H1 (cell line): Measurements from ENCODE around the gene HLF. TPM values are rescaled to one million over a fixed set of nuclear protein-coding genes. Genes with fewer than 3 reads are reported as not detected.

ENCODE experiments used
- ATF2 ChIP-seq: IDR thresholded peaks from 2 replicates; pipeline ENCODE4 v1.6.1; 2012; ENCODE audit warnings: low read length, inconsistent platforms
- JUND ChIP-seq: IDR thresholded peaks from 2 replicates; pipeline ENCODE4 v1.6.1; 2011; ENCODE audit warnings: mild to moderate bottlenecking, improper control_type of control experiment, low read length
- PHF8 ChIP-seq: fragments of 200-600 bp; sonication (generic); conservative IDR thresholded peaks from 2 replicates; pipeline ENCODE4 v1.7.1; 2012; ENCODE audit warnings: low read depth, mild to moderate bottlenecking, inconsistent platforms, low read length, moderate library complexity
- POLR2AphosphoS5 ChIP-seq: IDR thresholded peaks from 2 replicates; pipeline ENCODE4 v1.6.1; 2011; ENCODE audit warnings: low read depth, low read length
- SUZ12 ChIP-seq: fragments of 200-600 bp; sonication (generic); IDR thresholded peaks from 2 replicates; pipeline ENCODE4 v1.6.1; 2012; ENCODE audit warnings: mild to moderate bottlenecking, inconsistent platforms, low read length, moderate library complexity, mixed read lengths
- USF2 ChIP-seq: IDR thresholded peaks from 2 replicates; pipeline ENCODE4 v1.6.1; 2011; ENCODE audit warnings: low read length, improper control_type of control experiment
- polyA plus RNA-seq, 7 experiments: library from polyadenylated mRNA; depleted of rRNA in 3 of 7; stranded (reverse) in 5 of 7; unstranded in 2 of 7; fragments of >200 nt in 5 of 7; fragments of 200-250 nt in 2 of 7; gene quantifications; 1 replicate in 5 of 7; 2 replicates in 1 of 7; 4 replicates in 1 of 7; pipeline versions ENCODE4 v1.2.1 to v1.2.3, GENCODE V29; 2011 to 2013; ENCODE audit warnings: missing spikeins in 2 of 7, mixed read lengths in 2 of 7
- total RNA-seq: library from RNA; stranded (reverse); fragmentation: NEBNext Ultra II Directional; extraction: Animal tissue kit (Norgen Biotek cat#: 25700); gene quantifications from 2 replicates; pipeline ENCODE4 v1.2.1, GENCODE V29; 2021

HLF gene
- total and polyA plus RNA-seq, 2 of the 8 experiments (the other 6 are each of a cell fraction or from before 2014, with no cell fraction given), result 0.39 to 0.60 TPM

- TF ChIP-seq USF2, result no peak
- no peak for TF ChIP-seq POLR2AphosphoS5
- TF ChIP-seq ATF2, result no peak
- TF ChIP-seq JUND, result no peak
- TF ChIP-seq SUZ12, result no peak
- no peak for TF ChIP-seq PHF8
These were observed 49.5 kb downstream of the HLF start (continued) for GRCh38 chr17:55314061-55314783.
